H1 (cell line): ENCODE measurements around the gene DENND6B. TPM values are rescaled to one million over a fixed set of nuclear protein-coding genes. Genes with fewer than 3 reads are reported as not detected.

ENCODE experiments used
- CTCF ChIA-PET: fragments of 300-600 bp; sonication (Branson Sonifier 250); formaldehyde crosslinking; loops from one replicate; lab custom pipeline; 2021; ENCODE audit not compliant: partially characterized antibody; lab: Charles Lee
- POLR2A ChIA-PET: fragments of 300-600 bp; sonication (Branson Sonifier 250); formaldehyde crosslinking; loops from one replicate; lab custom pipeline; 2021; ENCODE audit warnings: inconsistent platforms; ENCODE audit not compliant: partially characterized antibody; lab: Charles Lee
- DNase-seq, 2 experiments: peaks; one replicate each; pipeline versions ENCODE4 v3.0.0 to v3.0.0-alpha.2; 2010 to 2022; ENCODE audit warnings: low spot score in 2 of 2, low read depth in 1 of 2, mixed read lengths in 1 of 2
- FAIRE-seq: peaks from 2 replicates; lab custom pipeline; 2011; peaks lifted over from hg19 to GRCh38; lab: Jason Lieb, UNC
- H2AFZ ChIP-seq: 2 replicates; pipeline ENCODE4 v1.8.1; 2012; ENCODE audit warnings: low read length, inconsistent platforms
- H2AK5ac ChIP-seq: 2 replicates; pipeline ENCODE4 v1.6.1; 2013; ENCODE audit warnings: low read depth, low read length
- H2BK120ac ChIP-seq: replicated peaks from 2 replicates; pipeline ENCODE3; 2013; ENCODE audit warnings: low read depth, low read length, inconsistent platforms
- H2BK12ac ChIP-seq: 2 replicates; pipeline ENCODE4 v1.6.1; 2013; ENCODE audit warnings: low read depth, low read length
- H2BK15ac ChIP-seq: 2 replicates; pipeline ENCODE4 v1.6.1; 2013; ENCODE audit warnings: low read length
- H2BK20ac ChIP-seq: 2 replicates; pipeline ENCODE4 v1.6.1; 2013; ENCODE audit warnings: low read length
- H2BK5ac ChIP-seq: 2 replicates; pipeline ENCODE4 v1.6.1; 2013; ENCODE audit warnings: low read depth, low read length
- H3K14ac ChIP-seq: 2 replicates; pipeline ENCODE4 v1.6.1; 2013; ENCODE audit warnings: inconsistent platforms; ENCODE audit not compliant: insufficient read length
- H3K18ac ChIP-seq: 2 replicates; pipeline ENCODE4 v1.6.1; 2013; ENCODE audit warnings: low read length; ENCODE audit errors: extremely low read depth
- H3K23ac ChIP-seq: 2 replicates; pipeline ENCODE4 v1.6.1; 2013; ENCODE audit warnings: inconsistent platforms; ENCODE audit not compliant: insufficient read length
- H3K23me2 ChIP-seq: 2 replicates; pipeline ENCODE4 v1.6.1; 2013; ENCODE audit warnings: low read depth, low read length
- H3K27ac ChIP-seq: 2 replicates; pipeline ENCODE4 v1.6.1; 2011; ENCODE audit warnings: low read depth, low read length, inconsistent platforms
- H3K27me3 ChIP-seq, 4 experiments: replicated peaks in 1 of 4; 1 replicate in 1 of 4; 2 replicates in 3 of 4; pipeline versions ENCODE4 v1.6.1 to v1.8.1; 2011 to 2013; ENCODE audit warnings: low read length in 3 of 4, mild to moderate bottlenecking in 3 of 4, inconsistent platforms in 2 of 4, mixed read lengths in 2 of 4, moderate library complexity in 1 of 4; ENCODE audit not compliant: control insufficient read depth in 3 of 4, insufficient read depth in 3 of 4; ENCODE audit errors: extremely low read depth in 1 of 4
- H3K36me3 ChIP-seq, 4 experiments: 2 replicates each; pipeline versions ENCODE4 v1.6.1 to v1.8.1; 2011 to 2013; ENCODE audit warnings: mild to moderate bottlenecking in 4 of 4, low read length in 3 of 4, moderate library complexity in 2 of 4, control low read depth in 1 of 4, inconsistent platforms in 1 of 4; ENCODE audit not compliant: insufficient read depth in 4 of 4, control insufficient read depth in 2 of 4
- H3K4ac ChIP-seq: replicated peaks from 2 replicates; pipeline ENCODE3; 2013; ENCODE audit warnings: low read length, low read depth, mixed read lengths, inconsistent platforms; ENCODE audit not compliant: insufficient read length
- H3K4me1 ChIP-seq, 4 experiments: replicated peaks in 1 of 4; 1 replicate in 1 of 4; 2 replicates in 3 of 4; pipeline versions ENCODE4 v1.6.1 to v1.8.1; 2011 to 2013; ENCODE audit warnings: low read length in 3 of 4, inconsistent platforms in 2 of 4, mixed read lengths in 1 of 4; ENCODE audit not compliant: insufficient read depth in 4 of 4, control insufficient read depth in 3 of 4
- H3K4me2 ChIP-seq, 2 experiments: 2 replicates each; pipeline versions ENCODE4 v1.6.1 to v1.8.1; 2011 to 2013; ENCODE audit warnings: low read depth in 2 of 2, low read length in 2 of 2, control low read depth in 1 of 2, inconsistent platforms in 1 of 2, mild to moderate bottlenecking in 1 of 2; ENCODE audit not compliant: insufficient read depth in 1 of 2
- H3K4me3 ChIP-seq, 4 experiments: fragments of 200-600, 300-600 bp in 1 of 4; sonication (generic), shearing (Covaris generic), sonication (Bioruptor Twin) in 1 of 4; 2 replicates each; pipeline versions ENCODE4 v1.5.1 to v1.8.1; 2011 to 2016; ENCODE audit warnings: low read length in 4 of 4, low read depth in 3 of 4, control low read depth in 2 of 4, inconsistent platforms in 2 of 4, mild to moderate bottlenecking in 2 of 4, mixed read lengths in 1 of 4, moderate library complexity in 1 of 4; ENCODE audit not compliant: insufficient read depth in 2 of 4; ENCODE audit errors: extremely low read depth in 1 of 4
- H3K56ac ChIP-seq: replicated peaks from 2 replicates; pipeline ENCODE3; 2013; ENCODE audit warnings: low read depth, mild to moderate bottlenecking, mixed read lengths, low read length, inconsistent platforms; ENCODE audit not compliant: insufficient read length
- H3K79me1 ChIP-seq: 2 replicates; pipeline ENCODE4 v1.6.1; 2013; ENCODE audit warnings: low read depth, low read length, control low read depth
- H3K79me2 ChIP-seq, 2 experiments: 2 replicates each; pipeline versions ENCODE4 v1.6.1 to v1.8.1; 2012 to 2013; ENCODE audit warnings: low read length in 2 of 2, mild to moderate bottlenecking in 2 of 2, inconsistent platforms in 1 of 2; ENCODE audit not compliant: insufficient read depth in 2 of 2, control insufficient read depth in 1 of 2
- H3K9ac ChIP-seq, 4 experiments: replicated peaks in 1 of 4; 1 replicate in 1 of 4; 2 replicates in 3 of 4; pipeline versions ENCODE4 v1.6.1 to v1.8.1; 2011 to 2013; ENCODE audit warnings: low read depth in 3 of 4, low read length in 3 of 4, control low read depth in 2 of 4, mild to moderate bottlenecking in 2 of 4, moderate library complexity in 2 of 4, inconsistent platforms in 1 of 4; ENCODE audit errors: extremely low read depth in 1 of 4
- H3K9me3 ChIP-seq, 2 experiments: 2 replicates each; pipeline versions ENCODE4 v1.6.1 to v1.8.1; 2012 to 2013; ENCODE audit warnings: mild to moderate bottlenecking in 2 of 2, moderate library complexity in 2 of 2, control low read depth in 1 of 2, inconsistent platforms in 1 of 2, low read depth in 1 of 2, low read length in 1 of 2, mixed read lengths in 1 of 2; ENCODE audit not compliant: insufficient read depth in 2 of 2
- H4K20me1 ChIP-seq, 2 experiments: replicated peaks in 1 of 2; 2 replicates each; pipeline versions ENCODE3 to v1.8.1; 2011 to 2013; ENCODE audit warnings: inconsistent platforms in 2 of 2, low read length in 2 of 2, mild to moderate bottlenecking in 1 of 2; ENCODE audit not compliant: insufficient read depth in 2 of 2, control insufficient read depth in 1 of 2
- H4K5ac ChIP-seq: 2 replicates; pipeline ENCODE4 v1.6.1; 2013; ENCODE audit warnings: low read length, low read depth, mixed read lengths, inconsistent platforms; ENCODE audit not compliant: insufficient read length
- H4K8ac ChIP-seq: 2 replicates; pipeline ENCODE4 v1.8.0; 2013; ENCODE audit warnings: mild to moderate bottlenecking, moderate library complexity, low read length, inconsistent platforms; ENCODE audit not compliant: insufficient read depth; ENCODE audit errors: extremely low read depth
- H4K91ac ChIP-seq: replicated peaks from 2 replicates; pipeline ENCODE3; 2013; ENCODE audit warnings: low read length, mixed read lengths, inconsistent platforms; ENCODE audit not compliant: insufficient read length
- FOSL1 ChIP-seq: IDR thresholded peaks from 2 replicates; pipeline ENCODE4 v1.6.1; 2011; ENCODE audit warnings: mild to moderate bottlenecking, low read depth, low read length, moderate library complexity; ENCODE audit not compliant: insufficient read depth
- WGBS, 2 experiments: shearing (Covaris generic) in 1 of 2; methylation state at CpG; one replicate each; pipeline versions ENCODE4 v1.1.6 to v1.1.7; 2013 to 2015; ENCODE audit warnings: low lambda C conversion rate in 2 of 2, mixed read lengths in 2 of 2, inconsistent platforms in 1 of 2, low coverage in 1 of 2, missing lambda C conversion rate in 1 of 2; ENCODE audit not compliant: insufficient replicate concordance in 2 of 2, insufficient coverage in 1 of 2, insufficient read length in 1 of 2; ENCODE audit errors: extremely low coverage in 1 of 2, missing lambda C conversion rate in 1 of 2; 5-methylcytosine and 5-hydroxymethylcytosine counted together
- polyA plus RNA-seq, 7 experiments: library from polyadenylated mRNA; depleted of rRNA in 3 of 7; stranded (reverse) in 5 of 7; unstranded in 2 of 7; fragments of >200 nt in 5 of 7; fragments of 200-250 nt in 2 of 7; gene quantifications; 1 replicate in 5 of 7; 2 replicates in 1 of 7; 4 replicates in 1 of 7; pipeline versions ENCODE4 v1.2.1 to v1.2.3, GENCODE V29; 2011 to 2013; ENCODE audit warnings: missing spikeins in 2 of 7, mixed read lengths in 2 of 7
- total RNA-seq: library from RNA; stranded (reverse); fragmentation: NEBNext Ultra II Directional; extraction: Animal tissue kit (Norgen Biotek cat#: 25700); gene quantifications from 2 replicates; pipeline ENCODE4 v1.2.1, GENCODE V29; 2021
- TF ChIP-seq, protein P1 (sequence below), 3 experiments: IDR thresholded peaks; 1 replicate in 2 of 3; 2 replicates in 1 of 3; pipeline versions ENCODE4 v1.5.1 to v1.6.1; 2011; ENCODE audit warnings: low read length in 3 of 3, mild to moderate bottlenecking in 3 of 3, inconsistent platforms in 2 of 3, low read depth in 1 of 3, moderate library complexity in 1 of 3; ENCODE audit not compliant: insufficient read depth in 1 of 3; ENCODE audit errors: control extremely low read depth in 1 of 3

Gene DENND6B
- total and polyA plus RNA-seq, 2 of the 8 experiments (the other 6 are each of a cell fraction or from before 2014, with no cell fraction given): 1.1 to 1.9 TPM

DNA sequence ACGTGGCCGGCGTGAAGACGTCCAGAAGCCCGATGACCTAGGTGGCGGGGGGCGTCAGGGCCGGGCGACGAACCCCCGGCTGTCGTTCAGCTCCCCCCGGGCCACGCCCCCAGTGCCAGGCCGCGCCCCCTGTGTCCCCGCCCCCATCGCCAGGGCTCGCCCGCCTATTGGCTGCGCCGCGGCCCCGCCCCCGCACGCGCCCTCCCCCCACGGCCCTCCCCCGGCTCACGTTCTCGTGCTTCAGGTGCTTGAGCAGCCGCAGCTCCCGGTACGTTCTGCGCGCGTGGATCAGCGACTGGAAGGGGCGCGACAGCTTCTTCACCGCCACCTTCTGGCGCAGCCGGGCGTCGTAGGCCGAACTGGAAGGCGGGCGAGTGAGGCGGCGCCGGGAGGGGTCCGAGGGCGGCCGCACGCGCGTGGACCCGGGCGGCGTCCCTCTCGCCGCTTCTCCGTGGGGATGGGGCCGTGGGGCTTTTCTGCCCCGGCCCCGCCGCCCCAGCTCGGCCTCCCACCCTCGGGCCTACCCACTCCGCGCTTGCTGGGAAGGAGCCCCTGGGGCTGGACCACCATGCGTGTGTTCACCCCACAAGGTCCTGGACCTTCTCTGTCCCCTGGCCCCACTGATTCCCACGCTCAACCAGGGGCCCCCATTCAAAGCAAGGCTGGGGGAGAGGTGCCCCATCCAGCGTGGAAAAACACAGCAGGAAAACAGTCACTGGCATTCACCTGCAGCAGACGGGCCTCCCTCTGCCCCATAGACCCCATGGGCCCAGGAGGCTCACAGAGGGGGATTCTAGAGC, 59.0 kb downstream of the DENND6B start:
- WGBS, 2 experiments: 72% methylated on average over 12 of the region's 75 CpGs; no CpG with 5 or more reads in 1 of the 2 experiments
- peak overlapping the region in 1 of 4 experiments; percentile 51; a peak in 3 of 8 replicates for H3K4me3 ChIP-seq

More for the DNA sequence above, 59.0 kb downstream of the DENND6B start:
- ChIA-PET CTCF (interaction anchor here (0.5 to 4.7 kb wide), 10 partner anchors 8 to 85 kb away, joined by 3 to 30 read pairs (median 4); partner anchors contain the start of gene HDAC10), POLR2A (interaction anchor here (0.7 to 1.9 kb wide), 3 partner anchors 17 to 26 kb away, joined by 3 to 5 read pairs (median 4); partner anchors contain the start of gene HDAC10)
- H4K20me1 ChIP-seq: peaks cover 0 to 3% of the 10 kb centered on the region in 2 experiments
- H3K27me3 ChIP-seq: peaks cover 24 to 53% (median 41%) of the 10 kb centered on the region in 4 experiments; a peak in 6 of 7 replicates
- H2BK12ac ChIP-seq: no peak overlapping the region
- H2AFZ ChIP-seq: no peak overlapping the region
- H3K9ac ChIP-seq: no peak overlapping the region
- peaks cover 2 to 16% (median 11%) of the 10 kb centered on the region in 4 experiments; a peak in 6 of 7 replicates for H3K4me1 ChIP-seq
- H3K79me1 ChIP-seq: no peaks in the 10 kb centered on the region
- H4K91ac ChIP-seq: no peak overlapping the region
- H3K56ac ChIP-seq: no peak overlapping the region
- H3K14ac ChIP-seq: no peak overlapping the region
- no peak overlapping the region for H3K23ac ChIP-seq
- no peak for FAIRE-seq
- no peak overlapping the region for H2BK20ac ChIP-seq
- H4K8ac ChIP-seq: no peak overlapping the region
- no peak overlapping the region for H2BK120ac ChIP-seq
- no peaks in the 10 kb centered on the region for H3K36me3 ChIP-seq
- H3K27ac ChIP-seq: no peak overlapping the region
- no peak overlapping the region for H2AK5ac ChIP-seq
- H3K9me3 ChIP-seq: peaks cover 0 to 10% of the 10 kb centered on the region in 2 experiments; a peak in 1 of 4 replicates
- peak overlapping the region; percentile 33 to 52 for H3K4me2 ChIP-seq
- DNase-seq: peak in 1 of 2 experiments; percentile 80
- H2BK15ac ChIP-seq: no peak overlapping the region
- peaks cover 11% of the 10 kb centered on the region; the same call in 1 of the 2 replicates for H3K23me2 ChIP-seq
- no peak overlapping the region for H4K5ac ChIP-seq
- no peak overlapping the region for H2BK5ac ChIP-seq
- H3K79me2 ChIP-seq: no peaks in the 10 kb centered on the region
- no peak overlapping the region for H3K4ac ChIP-seq
- TF ChIP-seq, protein P1, sequence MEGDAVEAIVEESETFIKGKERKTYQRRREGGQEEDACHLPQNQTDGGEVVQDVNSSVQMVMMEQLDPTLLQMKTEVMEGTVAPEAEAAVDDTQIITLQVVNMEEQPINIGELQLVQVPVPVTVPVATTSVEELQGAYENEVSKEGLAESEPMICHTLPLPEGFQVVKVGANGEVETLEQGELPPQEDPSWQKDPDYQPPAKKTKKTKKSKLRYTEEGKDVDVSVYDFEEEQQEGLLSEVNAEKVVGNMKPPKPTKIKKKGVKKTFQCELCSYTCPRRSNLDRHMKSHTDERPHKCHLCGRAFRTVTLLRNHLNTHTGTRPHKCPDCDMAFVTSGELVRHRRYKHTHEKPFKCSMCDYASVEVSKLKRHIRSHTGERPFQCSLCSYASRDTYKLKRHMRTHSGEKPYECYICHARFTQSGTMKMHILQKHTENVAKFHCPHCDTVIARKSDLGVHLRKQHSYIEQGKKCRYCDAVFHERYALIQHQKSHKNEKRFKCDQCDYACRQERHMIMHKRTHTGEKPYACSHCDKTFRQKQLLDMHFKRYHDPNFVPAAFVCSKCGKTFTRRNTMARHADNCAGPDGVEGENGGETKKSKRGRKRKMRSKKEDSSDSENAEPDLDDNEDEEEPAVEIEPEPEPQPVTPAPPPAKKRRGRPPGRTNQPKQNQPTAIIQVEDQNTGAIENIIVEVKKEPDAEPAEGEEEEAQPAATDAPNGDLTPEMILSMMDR (IDR thresholded peaks at IDR 0.05; ENCODE audit: control extremely low read depth in 1 of 3, insufficient read depth in 1 of 3, low read depth in 1 of 3, low read length in 3 of 3): peak in 2 of 3 experiments; percentile 32 to 41; a peak in 2 of 4 replicates
- TF ChIP-seq FOSL1: no peak
- H3K18ac ChIP-seq: no peak overlapping the region
